Karpas-422 (cell line): ENCODE measurements around the gene GAS6. TPM values are rescaled to one million over a fixed set of nuclear protein-coding genes. Genes with fewer than 3 reads are reported as not detected.

Experiments
- DNase-seq: peaks from one replicate; pipeline ENCODE4 v3.0.0-alpha.2; 2015
- H2AFZ ChIP-seq: fragments of 200-600 bp; sonication (generic); 2 replicates; pipeline ENCODE4 v1.6.1; 2014; ENCODE audit warnings: antibody characterized with exemption, low read length, mixed read lengths
- H3K27ac ChIP-seq: fragments of 200-600 bp; sonication (generic); 2 replicates; pipeline ENCODE4 v1.5.1; 2014; ENCODE audit warnings: mild to moderate bottlenecking, low read length, moderate library complexity
- H3K27me3 ChIP-seq: fragments of 200-600 bp; sonication (generic); 2 replicates; pipeline ENCODE4 v1.6.1; 2014; ENCODE audit warnings: low read length, mixed read lengths
- H3K36me3 ChIP-seq: fragments of 200-600 bp; sonication (generic); 2 replicates; pipeline ENCODE4 v1.6.1; 2014; ENCODE audit warnings: low read length, mixed read lengths; ENCODE audit not compliant: insufficient read depth
- H3K4me1 ChIP-seq: fragments of 200-600 bp; sonication (generic); 2 replicates; pipeline ENCODE4 v1.6.1; 2014; ENCODE audit warnings: mild to moderate bottlenecking, low read length, mixed read lengths
- H3K4me2 ChIP-seq: fragments of 200-600 bp; sonication (generic); 2 replicates; pipeline ENCODE4 v1.6.1; 2014; ENCODE audit warnings: low read length, low read depth, mild to moderate bottlenecking; ENCODE audit not compliant: poor library complexity, severe bottlenecking
- H3K4me3 ChIP-seq: fragments of 200-600 bp; sonication (generic); 2 replicates; pipeline ENCODE4 v1.5.1; 2014; ENCODE audit warnings: mild to moderate bottlenecking, antibody characterized with exemption, low read length, mixed read lengths
- H3K79me2 ChIP-seq: fragments of 200-600 bp; sonication (generic); 2 replicates; pipeline ENCODE4 v1.6.1; 2014; ENCODE audit warnings: mild to moderate bottlenecking, low read length, mixed read lengths
- H3K9ac ChIP-seq: fragments of 200-600 bp; sonication (generic); 2 replicates; pipeline ENCODE4 v1.6.0; 2014; ENCODE audit warnings: low read length
- H3K9me2 ChIP-seq: fragments of 200-600 bp; sonication (generic), shearing (Covaris generic); replicated peaks from 2 replicates; pipeline ENCODE4 v1.6.0; 2014; ENCODE audit warnings: mild to moderate bottlenecking, low read length, moderate library complexity; ENCODE audit not compliant: insufficient read depth
- H3K9me3 ChIP-seq: fragments of 300-700, 200-600 bp; sonication (generic); 2 replicates; pipeline ENCODE4 v1.6.1; 2014; ENCODE audit warnings: low read length, mixed read lengths
- H4K20me1 ChIP-seq: fragments of 200-600 bp; sonication (generic); 2 replicates; pipeline ENCODE4 v1.6.1; 2014; ENCODE audit warnings: mild to moderate bottlenecking, antibody characterized with exemption, low read length, low read depth; ENCODE audit not compliant: insufficient read depth
- total RNA-seq: library from RNA; depleted of rRNA; stranded (reverse); fragments of >200 nt; shearing (Covaris generic); gene quantifications from 2 replicates; pipeline ENCODE4 v1.2.3, GENCODE V29; 2014; ENCODE audit warnings: low replicate concordance

Gene GAS6
- total RNA-seq, 1 experiment from 2014 or later: not detected

DNA sequence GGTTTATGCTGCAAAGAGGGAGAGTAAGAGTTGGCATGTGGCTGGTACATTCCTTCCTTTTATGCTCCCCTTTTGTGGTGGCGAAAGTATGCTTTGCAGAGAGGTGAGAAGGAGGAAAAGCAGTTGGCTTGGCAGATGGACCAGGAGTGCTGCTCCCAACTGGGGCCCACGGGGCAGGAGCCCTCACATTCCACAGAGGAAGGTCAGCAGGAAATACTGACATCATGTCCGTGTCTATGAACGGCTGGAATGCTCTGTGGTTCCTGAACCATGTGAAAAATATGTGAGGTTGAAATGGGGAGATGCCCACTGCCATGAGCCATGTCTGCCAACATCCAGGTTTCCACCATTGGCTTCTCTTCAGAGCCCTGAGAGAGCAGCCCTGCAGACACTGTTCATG, 33.3 kb upstream of the GAS6 start:
- H3K36me3 ChIP-seq: no peaks in the 10 kb centered on the region
- H3K9me2 ChIP-seq: no peaks in the 10 kb centered on the region
- H3K4me1 ChIP-seq: no peaks in the 10 kb centered on the region
- no peak overlapping the region for H3K4me3 ChIP-seq
- no peaks in the 10 kb centered on the region for H3K79me2 ChIP-seq
- no peak overlapping the region for H3K27ac ChIP-seq
- no peaks in the 10 kb centered on the region for H3K27me3 ChIP-seq
- no peak overlapping the region for H2AFZ ChIP-seq
- H4K20me1 ChIP-seq: no peaks in the 10 kb centered on the region
- no peak overlapping the region for H3K4me2 ChIP-seq
- H3K9me3 ChIP-seq: no peaks in the 10 kb centered on the region
- no peak overlapping the region for H3K9ac ChIP-seq
- no peak for DNase-seq

- H3K27me3 ChIP-seq: no peaks in the 10 kb centered on the region
- no peak overlapping the region for H3K4me3 ChIP-seq
- H3K36me3 ChIP-seq: no peaks in the 10 kb centered on the region
- H3K27ac ChIP-seq: no peak overlapping the region
- H3K9me3 ChIP-seq: no peaks in the 10 kb centered on the region
- H3K9ac ChIP-seq: no peak overlapping the region
- no peaks in the 10 kb centered on the region for H3K4me1 ChIP-seq
- no peak for DNase-seq
- no peaks in the 10 kb centered on the region for H4K20me1 ChIP-seq
- no peak overlapping the region for H2AFZ ChIP-seq
- H3K9me2 ChIP-seq: no peaks in the 10 kb centered on the region
- no peaks in the 10 kb centered on the region for H3K79me2 ChIP-seq
- H3K4me2 ChIP-seq: no peak overlapping the region
Observed at GRCh38 chr13:113895436-113895835, 31.6 kb upstream of the GAS6 start.

GRCh38 chr13:113890774-113891480, 27.1 kb upstream of the GAS6 start:
- DNase-seq: no peak
- Histone ChIP-seq H3K9me2 (no peaks in the 10 kb centered on the region), H3K4me3 (no peak overlapping the region), H2AFZ (no peak overlapping the region), H3K36me3 (no peaks in the 10 kb centered on the region), H3K4me2 (no peak overlapping the region), H3K27me3 (no peaks in the 10 kb centered on the region), H4K20me1 (no peaks in the 10 kb centered on the region), H3K27ac (no peak overlapping the region), H3K79me2 (no peaks in the 10 kb centered on the region), H3K9ac (no peak overlapping the region), H3K4me1 (no peaks in the 10 kb centered on the region), H3K9me3 (no peaks in the 10 kb centered on the region)

DNA sequence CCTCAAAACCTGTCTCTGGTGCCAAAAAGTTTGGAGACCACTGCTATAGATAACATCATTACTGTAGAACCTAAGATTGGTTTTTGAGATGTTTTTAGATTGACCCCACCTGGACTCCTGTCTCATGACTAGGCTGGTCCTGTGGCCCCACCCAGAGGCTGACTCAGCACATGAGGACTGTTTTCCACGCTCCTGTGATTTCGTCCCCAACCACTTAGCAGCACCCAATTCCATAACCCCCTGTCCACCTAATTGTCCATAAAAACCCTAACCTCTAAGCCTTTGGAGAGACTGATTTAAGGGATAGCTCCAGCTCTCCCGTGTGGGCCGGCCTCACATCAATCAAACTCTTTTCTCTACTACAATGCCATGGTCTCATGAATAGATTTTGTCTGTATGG, 25.6 kb upstream of the GAS6 start:
- H3K79me2 ChIP-seq: no peaks in the 10 kb centered on the region
- H2AFZ ChIP-seq: no peak overlapping the region
- no peak for DNase-seq
- H3K4me1 ChIP-seq: no peaks in the 10 kb centered on the region
- no peak overlapping the region for H3K4me2 ChIP-seq
- no peak overlapping the region for H3K27ac ChIP-seq
- H3K27me3 ChIP-seq: no peaks in the 10 kb centered on the region
- H3K9me3 ChIP-seq: no peaks in the 10 kb centered on the region
- no peak overlapping the region for H3K4me3 ChIP-seq
- H4K20me1 ChIP-seq: no peaks in the 10 kb centered on the region
- no peak overlapping the region for H3K9ac ChIP-seq
- no peaks in the 10 kb centered on the region for H3K9me2 ChIP-seq
- H3K36me3 ChIP-seq: no peaks in the 10 kb centered on the region

DNA sequence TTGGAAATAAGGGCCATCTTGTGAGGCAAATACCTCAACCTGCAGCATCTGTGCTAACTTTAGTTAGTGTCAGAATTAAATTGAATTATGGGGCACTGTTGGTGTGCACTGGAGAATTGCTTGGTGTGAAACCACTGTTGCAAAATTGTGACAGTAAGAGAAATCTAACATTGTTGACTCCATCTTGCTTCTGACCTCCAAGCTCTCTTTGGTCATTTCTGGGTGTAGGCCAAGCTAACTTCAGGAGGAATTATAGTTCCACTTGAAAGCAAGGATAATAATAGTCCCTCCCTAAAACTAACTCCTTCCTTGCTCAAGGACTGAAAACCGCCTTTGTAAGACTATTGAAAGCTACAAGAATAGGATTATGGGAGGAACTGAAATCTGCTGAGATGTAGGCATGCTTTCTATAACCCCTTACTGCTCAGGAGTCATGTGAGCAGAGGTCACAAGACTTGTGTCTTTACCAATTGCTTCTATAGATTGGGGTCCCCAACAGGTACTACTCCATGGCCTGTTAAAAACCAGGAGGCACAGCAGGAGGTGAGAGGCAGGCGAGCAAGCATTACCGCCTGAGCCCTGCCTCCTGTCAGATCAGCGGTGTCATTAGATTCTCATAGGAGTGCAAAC, 24.9 kb upstream of the GAS6 start:
- no peaks in the 10 kb centered on the region for H3K9me3 ChIP-seq
- H3K36me3 ChIP-seq: no peaks in the 10 kb centered on the region
- no peak overlapping the region for H3K9ac ChIP-seq
- H3K79me2 ChIP-seq: no peaks in the 10 kb centered on the region
- no peak overlapping the region for H3K4me2 ChIP-seq
- no peaks in the 10 kb centered on the region for H3K27me3 ChIP-seq
- no peak overlapping the region for H3K27ac ChIP-seq
- H3K4me1 ChIP-seq: no peaks in the 10 kb centered on the region
- H2AFZ ChIP-seq: no peak overlapping the region
- DNase-seq: no peak
- H4K20me1 ChIP-seq: no peaks in the 10 kb centered on the region
- no peak overlapping the region for H3K4me3 ChIP-seq
- H3K9me2 ChIP-seq: no peaks in the 10 kb centered on the region

GRCh38 chr13:113887700-113888201, 23.9 kb upstream of the GAS6 start:
- H3K4me3 ChIP-seq: no peak overlapping the region
- H3K9me3 ChIP-seq: no peaks in the 10 kb centered on the region
- H4K20me1 ChIP-seq: no peaks in the 10 kb centered on the region
- H3K4me2 ChIP-seq: no peak overlapping the region
- H3K36me3 ChIP-seq: no peaks in the 10 kb centered on the region
- H3K9ac ChIP-seq: no peak overlapping the region
- no peak for DNase-seq
- no peak overlapping the region for H3K27ac ChIP-seq
- H2AFZ ChIP-seq: no peak overlapping the region
- H3K79me2 ChIP-seq: no peaks in the 10 kb centered on the region
- H3K9me2 ChIP-seq: no peaks in the 10 kb centered on the region
- no peaks in the 10 kb centered on the region for H3K27me3 ChIP-seq
- H3K4me1 ChIP-seq: no peaks in the 10 kb centered on the region

GRCh38 chr13:113886561-113887112, 22.8 kb upstream of the GAS6 start:
- H3K9me3 ChIP-seq: no peaks in the 10 kb centered on the region
- H3K27ac ChIP-seq: no peak overlapping the region
- H3K4me2 ChIP-seq: no peak overlapping the region
- no peaks in the 10 kb centered on the region for H4K20me1 ChIP-seq
- no peaks in the 10 kb centered on the region for H3K4me1 ChIP-seq
- no peaks in the 10 kb centered on the region for H3K79me2 ChIP-seq
- no peak overlapping the region for H2AFZ ChIP-seq
- H3K27me3 ChIP-seq: no peaks in the 10 kb centered on the region
- H3K36me3 ChIP-seq: no peaks in the 10 kb centered on the region
- H3K9me2 ChIP-seq: no peaks in the 10 kb centered on the region
- H3K4me3 ChIP-seq: no peak overlapping the region
- H3K9ac ChIP-seq: no peak overlapping the region
- DNase-seq: no peak

- Histone ChIP-seq H3K27me3 (no peaks in the 10 kb centered on the region), H3K9me3 (no peaks in the 10 kb centered on the region), H4K20me1 (no peaks in the 10 kb centered on the region), H3K4me1 (no peaks in the 10 kb centered on the region), H2AFZ (no peak overlapping the region), H3K79me2 (no peaks in the 10 kb centered on the region), H3K27ac (no peak overlapping the region), H3K4me3 (no peak overlapping the region), H3K9me2 (no peaks in the 10 kb centered on the region), H3K36me3 (no peaks in the 10 kb centered on the region), H3K9ac (no peak overlapping the region), H3K4me2 (no peak overlapping the region)
- DNase-seq: no peak
Observed at GRCh38 chr13:113884821-113885220, 20.9 kb upstream of the GAS6 start.
